ENCODE data around the gene PCSK4.

DNA sequence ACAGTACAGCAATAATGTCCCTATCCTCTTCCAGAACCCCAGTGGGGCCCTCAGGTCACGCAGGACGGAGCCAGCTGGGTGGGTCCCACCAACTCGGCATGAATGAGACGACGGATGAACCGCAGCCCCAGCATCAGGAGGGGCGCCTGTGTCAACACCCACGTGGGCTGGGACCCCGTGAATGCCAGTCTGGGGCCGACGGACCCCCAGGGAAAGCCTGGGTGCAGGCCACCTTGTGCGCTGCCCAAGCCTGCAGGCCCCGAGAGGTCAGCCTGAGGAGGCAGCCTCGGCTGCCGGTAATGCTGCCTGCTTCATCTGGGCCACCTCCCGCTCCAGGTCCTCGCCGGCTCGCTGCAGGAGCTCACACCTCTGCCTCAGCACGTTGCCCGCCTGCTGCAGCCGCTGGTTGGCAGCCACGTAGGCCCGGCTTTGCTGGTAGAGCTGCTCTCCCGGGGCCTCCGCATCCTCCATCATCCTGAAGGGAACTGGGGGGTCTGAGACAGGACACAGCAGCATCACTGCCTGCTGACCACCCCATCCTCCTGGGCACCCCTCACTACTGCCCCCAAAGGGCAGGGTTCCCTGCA, 15.3 kb downstream of the PCSK4 start:
- TF ChIP-seq, protein P1, sequence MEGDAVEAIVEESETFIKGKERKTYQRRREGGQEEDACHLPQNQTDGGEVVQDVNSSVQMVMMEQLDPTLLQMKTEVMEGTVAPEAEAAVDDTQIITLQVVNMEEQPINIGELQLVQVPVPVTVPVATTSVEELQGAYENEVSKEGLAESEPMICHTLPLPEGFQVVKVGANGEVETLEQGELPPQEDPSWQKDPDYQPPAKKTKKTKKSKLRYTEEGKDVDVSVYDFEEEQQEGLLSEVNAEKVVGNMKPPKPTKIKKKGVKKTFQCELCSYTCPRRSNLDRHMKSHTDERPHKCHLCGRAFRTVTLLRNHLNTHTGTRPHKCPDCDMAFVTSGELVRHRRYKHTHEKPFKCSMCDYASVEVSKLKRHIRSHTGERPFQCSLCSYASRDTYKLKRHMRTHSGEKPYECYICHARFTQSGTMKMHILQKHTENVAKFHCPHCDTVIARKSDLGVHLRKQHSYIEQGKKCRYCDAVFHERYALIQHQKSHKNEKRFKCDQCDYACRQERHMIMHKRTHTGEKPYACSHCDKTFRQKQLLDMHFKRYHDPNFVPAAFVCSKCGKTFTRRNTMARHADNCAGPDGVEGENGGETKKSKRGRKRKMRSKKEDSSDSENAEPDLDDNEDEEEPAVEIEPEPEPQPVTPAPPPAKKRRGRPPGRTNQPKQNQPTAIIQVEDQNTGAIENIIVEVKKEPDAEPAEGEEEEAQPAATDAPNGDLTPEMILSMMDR (IDR thresholded peaks at IDR 0.05): no peak
- TF ChIP-seq POLR2A (IDR thresholded peaks at IDR 0.05): no peak
